HFF-Myc (cell line): ENCODE measurements around the gene GLRX5.
"Not testable (repeated sequence)": the region's sequence is repeated elsewhere in the genome, so short reads cannot be mapped to it uniquely, and the experiment has no call there.

Experiments
- DNase-seq: peaks from one replicate; pipeline ENCODE4 v3.0.0-alpha.2; 2011; ENCODE audit warnings: low read depth; ENCODE audit errors: extremely low read depth
- H3K4me3 ChIP-seq: replicated peaks from 2 replicates; pipeline ENCODE4 v1.5.1; 2011; ENCODE audit warnings: low read depth, mild to moderate bottlenecking, control low read depth, low read length
- TF ChIP-seq, protein P1 (sequence below): IDR thresholded peaks from 2 replicates; pipeline ENCODE4 v1.5.1; 2012; ENCODE audit warnings: mild to moderate bottlenecking, low read depth, low read length, control low read depth; ENCODE audit errors: missing control alignments

Gene GLRX5

DNA sequence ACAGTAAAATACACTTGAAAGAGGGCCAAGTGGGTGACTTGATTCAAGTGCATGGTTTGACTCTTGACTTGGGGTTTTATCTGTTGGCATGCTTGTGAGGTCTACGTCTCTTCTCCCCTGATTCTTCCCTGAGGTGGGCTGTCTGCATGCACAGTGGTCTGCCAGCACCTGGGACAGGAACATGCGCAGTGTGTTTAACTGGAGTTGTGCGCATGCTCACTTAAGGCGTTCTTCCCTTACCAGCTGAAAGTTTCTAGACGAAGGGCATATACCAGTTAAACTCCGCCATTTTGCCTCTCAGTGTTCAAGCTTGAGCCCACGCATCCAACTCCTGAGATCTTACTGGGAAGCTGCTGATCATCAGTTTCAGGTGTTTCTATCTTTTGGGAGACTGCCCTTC lies 38.5 kb downstream of the GLRX5 start:
- no peak overlapping the region for H3K4me3 ChIP-seq
- DNase-seq = no peak
- TF ChIP-seq, protein P1, sequence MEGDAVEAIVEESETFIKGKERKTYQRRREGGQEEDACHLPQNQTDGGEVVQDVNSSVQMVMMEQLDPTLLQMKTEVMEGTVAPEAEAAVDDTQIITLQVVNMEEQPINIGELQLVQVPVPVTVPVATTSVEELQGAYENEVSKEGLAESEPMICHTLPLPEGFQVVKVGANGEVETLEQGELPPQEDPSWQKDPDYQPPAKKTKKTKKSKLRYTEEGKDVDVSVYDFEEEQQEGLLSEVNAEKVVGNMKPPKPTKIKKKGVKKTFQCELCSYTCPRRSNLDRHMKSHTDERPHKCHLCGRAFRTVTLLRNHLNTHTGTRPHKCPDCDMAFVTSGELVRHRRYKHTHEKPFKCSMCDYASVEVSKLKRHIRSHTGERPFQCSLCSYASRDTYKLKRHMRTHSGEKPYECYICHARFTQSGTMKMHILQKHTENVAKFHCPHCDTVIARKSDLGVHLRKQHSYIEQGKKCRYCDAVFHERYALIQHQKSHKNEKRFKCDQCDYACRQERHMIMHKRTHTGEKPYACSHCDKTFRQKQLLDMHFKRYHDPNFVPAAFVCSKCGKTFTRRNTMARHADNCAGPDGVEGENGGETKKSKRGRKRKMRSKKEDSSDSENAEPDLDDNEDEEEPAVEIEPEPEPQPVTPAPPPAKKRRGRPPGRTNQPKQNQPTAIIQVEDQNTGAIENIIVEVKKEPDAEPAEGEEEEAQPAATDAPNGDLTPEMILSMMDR = no peak

DNA sequence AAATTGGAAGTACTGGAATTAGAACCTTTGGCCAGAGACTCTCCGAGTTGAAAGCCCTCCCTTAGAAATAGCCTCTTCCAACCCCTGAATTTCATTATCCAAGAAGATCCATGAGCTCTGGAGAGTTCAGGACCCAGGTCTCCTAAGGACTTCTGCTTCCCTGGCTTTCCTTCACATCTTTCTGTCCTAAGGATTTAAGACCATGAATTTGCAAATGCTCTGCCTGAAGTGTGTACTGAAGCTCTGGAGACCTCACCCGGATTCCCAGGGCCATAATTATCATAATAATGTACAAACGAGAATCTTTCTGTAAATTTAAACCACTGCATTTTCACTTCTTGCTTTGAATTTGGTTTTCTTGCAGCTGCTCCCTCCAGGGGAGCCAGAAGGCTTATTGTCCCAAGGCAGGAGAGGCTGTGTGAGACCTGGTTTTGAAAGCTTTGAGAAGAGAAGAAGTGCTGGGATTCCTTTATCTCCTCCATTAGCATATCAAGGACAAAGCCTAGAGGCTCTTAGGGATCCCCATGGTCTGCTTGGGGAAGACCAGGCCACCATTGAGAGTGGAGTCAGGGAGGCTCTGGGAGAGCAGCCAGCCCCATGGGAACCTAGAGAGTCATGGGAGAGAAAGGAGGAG lies 41.1 kb downstream of the GLRX5 start:
- TF ChIP-seq, protein P1 = no peak
- DNase-seq = no peak
- no peak overlapping the region for H3K4me3 ChIP-seq

DNA sequence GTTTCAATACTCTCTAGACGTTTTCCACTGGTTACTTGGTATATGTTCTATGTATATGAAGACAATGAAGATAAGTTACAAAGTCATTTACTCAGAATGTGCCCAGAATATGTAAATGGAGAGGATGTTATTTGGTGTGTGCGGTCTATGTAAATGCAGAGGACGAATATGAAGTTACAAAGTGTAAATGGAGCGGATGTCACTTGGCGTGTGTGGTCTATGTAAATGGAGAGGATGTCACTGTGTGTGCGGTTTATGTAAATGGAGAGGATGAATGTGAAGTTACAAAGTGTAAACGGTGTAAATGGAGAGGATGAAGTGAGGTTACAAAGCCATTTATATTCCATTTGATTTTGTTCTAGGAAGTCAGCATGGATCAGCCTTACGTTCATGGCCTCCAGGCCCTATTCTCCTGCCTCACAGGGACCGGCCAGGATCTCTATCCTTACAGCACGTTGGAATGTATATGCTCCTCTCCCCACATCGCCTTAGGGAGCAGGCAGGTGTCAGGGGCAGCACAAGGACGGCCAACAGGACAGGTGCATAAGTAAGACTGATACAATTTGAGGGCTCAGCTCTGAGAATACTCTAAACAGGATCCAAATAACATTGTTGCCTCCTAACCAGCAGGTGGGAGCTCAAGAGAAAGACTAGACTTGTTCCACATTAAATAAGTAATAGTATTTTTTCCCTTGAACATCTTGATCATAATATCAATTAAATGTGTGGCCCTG lies 42.4 kb downstream of the GLRX5 start:
- no peak overlapping the region for H3K4me3 ChIP-seq
- TF ChIP-seq, protein P1 = no peak
- DNase-seq = no peak

DNA sequence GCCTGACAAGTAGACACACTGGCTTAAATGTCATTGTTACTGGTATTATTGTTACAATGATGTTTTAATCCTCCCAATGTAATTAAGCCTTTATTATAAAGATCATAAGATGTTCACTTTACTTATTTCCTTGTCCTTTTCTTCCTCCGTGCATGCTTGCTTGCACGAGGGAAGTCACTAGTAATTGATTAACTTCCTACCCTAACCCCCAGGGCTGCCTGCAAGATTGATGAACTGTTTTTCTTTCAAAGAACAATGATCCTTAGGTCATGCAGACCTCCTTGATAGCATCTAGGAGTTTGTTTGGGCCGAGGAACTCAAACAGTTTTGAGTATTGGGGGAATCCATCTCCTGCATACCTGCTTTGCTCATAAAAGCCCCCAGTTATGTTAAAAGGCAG lies 43.0 kb downstream of the GLRX5 start:
- no peak for DNase-seq
- no peak overlapping the region for H3K4me3 ChIP-seq
- TF ChIP-seq, protein P1 = no peak

DNA sequence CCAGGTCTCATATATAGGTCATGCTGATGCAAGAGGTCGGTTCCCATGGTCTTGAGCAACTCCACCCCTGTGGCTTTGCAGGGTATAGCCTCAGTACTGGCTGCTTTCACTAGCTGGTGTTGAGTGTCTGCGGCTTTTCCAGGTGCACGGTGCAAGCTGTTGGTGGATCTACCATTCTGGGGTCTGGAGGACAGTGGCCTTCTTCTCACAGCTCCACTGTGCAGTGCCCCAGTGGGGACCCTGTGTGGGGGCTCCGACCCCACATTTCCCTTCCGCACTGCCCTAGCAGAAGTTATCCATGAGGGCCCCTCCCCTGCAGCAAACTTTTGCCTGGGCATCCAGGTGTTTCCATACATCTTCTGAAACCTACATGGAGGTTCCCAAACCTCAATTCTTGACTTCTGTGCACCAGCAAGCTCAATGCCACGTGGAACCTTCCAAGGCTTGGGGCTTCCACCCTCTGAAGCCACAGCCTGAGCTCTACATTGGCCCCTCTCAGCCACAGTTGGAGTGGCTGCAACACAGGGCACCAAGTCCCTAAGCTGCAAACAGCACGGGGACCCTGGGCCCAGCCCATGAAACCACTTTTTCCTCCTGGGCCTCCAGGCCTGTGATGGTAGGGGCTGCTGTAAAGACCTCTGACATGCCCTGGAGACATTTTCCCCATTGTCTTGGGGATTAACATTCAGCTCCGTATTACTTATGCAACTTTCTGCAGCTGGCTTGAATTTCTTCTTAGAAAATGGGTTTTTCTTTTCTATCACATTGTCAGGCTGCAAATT lies 49.2 kb downstream of the GLRX5 start:
- H3K4me3 ChIP-seq, DNase-seq: not testable (repeated sequence)

DNA sequence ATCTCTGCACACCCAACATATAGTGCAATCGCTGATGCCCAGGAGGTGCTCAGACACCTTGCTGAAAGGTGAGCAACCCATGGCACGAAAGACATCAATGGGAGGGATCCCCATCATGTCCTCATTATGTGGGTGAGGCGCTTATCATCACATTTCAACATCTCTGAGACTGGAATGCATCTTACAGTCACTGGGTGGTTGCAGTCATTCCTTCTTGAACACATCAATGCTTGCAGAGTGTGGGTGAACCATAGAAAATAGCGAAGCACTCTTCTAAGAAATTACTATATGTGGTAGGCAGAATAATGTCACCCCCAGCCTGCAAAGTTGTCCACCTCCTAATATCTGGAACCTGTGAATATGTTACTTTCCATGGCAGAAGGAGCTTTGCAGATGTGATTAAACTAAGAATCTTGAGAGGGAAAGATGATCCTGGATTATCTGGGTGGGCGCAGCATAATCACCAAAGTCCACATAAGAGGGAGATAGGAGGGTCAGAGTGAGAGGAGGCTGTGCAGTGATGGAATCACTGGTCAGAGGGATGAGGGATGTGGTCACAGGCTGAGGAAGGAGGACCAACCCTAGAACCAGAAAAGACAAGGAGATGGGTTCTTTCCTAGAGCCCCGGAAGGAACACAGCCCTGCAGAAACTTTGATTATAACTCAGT lies 51.2 kb downstream of the GLRX5 start:
- no peak for DNase-seq
- H3K4me3 ChIP-seq = no peak overlapping the region
- TF ChIP-seq, protein P1 = no peak

DNA sequence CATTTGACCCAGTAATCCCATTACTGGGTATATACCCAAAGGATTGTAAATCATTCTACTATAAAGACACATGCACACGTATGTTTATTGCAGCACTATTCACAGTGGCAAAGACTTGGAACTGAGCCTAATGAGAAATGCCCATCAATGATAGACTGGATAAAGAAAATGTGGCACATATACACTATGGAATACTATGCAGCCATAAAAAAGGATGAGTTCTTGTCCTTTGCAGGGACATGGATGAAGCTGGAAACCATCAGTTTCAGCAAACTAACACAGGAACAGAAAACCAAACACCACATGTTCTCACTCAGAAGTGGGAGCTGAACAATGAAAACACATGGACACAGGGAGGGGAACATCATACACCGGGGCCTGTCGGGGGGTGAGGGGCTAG lies 56.3 kb downstream of the GLRX5 start:
- DNase-seq, H3K4me3 ChIP-seq: not testable (repeated sequence)
